GM18870 (cell line): ENCODE measurements around the gene GALNT5.
"Not testable (repeated sequence)": the region's sequence is repeated elsewhere in the genome, so short reads cannot be mapped to it uniquely, and the experiment has no call there.

ENCODE experiments used
- ATAC-seq: cut with Tn5 transposase; IDR thresholded peaks from one replicate; pipeline ENCODE4 v1.9.1; 2021; ENCODE audit warnings: moderate library complexity; ENCODE audit not compliant: unreplicated experiment

Gene GALNT5, protein sequence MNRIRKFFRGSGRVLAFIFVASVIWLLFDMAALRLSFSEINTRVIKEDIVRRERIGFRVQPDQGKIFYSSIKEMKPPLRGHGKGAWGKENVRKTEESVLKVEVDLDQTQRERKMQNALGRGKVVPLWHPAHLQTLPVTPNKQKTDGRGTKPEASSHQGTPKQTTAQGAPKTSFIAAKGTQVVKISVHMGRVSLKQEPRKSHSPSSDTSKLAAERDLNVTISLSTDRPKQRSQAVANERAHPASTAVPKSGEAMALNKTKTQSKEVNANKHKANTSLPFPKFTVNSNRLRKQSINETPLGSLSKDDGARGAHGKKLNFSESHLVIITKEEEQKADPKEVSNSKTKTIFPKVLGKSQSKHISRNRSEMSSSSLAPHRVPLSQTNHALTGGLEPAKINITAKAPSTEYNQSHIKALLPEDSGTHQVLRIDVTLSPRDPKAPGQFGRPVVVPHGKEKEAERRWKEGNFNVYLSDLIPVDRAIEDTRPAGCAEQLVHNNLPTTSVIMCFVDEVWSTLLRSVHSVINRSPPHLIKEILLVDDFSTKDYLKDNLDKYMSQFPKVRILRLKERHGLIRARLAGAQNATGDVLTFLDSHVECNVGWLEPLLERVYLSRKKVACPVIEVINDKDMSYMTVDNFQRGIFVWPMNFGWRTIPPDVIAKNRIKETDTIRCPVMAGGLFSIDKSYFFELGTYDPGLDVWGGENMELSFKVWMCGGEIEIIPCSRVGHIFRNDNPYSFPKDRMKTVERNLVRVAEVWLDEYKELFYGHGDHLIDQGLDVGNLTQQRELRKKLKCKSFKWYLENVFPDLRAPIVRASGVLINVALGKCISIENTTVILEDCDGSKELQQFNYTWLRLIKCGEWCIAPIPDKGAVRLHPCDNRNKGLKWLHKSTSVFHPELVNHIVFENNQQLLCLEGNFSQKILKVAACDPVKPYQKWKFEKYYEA

DNA sequence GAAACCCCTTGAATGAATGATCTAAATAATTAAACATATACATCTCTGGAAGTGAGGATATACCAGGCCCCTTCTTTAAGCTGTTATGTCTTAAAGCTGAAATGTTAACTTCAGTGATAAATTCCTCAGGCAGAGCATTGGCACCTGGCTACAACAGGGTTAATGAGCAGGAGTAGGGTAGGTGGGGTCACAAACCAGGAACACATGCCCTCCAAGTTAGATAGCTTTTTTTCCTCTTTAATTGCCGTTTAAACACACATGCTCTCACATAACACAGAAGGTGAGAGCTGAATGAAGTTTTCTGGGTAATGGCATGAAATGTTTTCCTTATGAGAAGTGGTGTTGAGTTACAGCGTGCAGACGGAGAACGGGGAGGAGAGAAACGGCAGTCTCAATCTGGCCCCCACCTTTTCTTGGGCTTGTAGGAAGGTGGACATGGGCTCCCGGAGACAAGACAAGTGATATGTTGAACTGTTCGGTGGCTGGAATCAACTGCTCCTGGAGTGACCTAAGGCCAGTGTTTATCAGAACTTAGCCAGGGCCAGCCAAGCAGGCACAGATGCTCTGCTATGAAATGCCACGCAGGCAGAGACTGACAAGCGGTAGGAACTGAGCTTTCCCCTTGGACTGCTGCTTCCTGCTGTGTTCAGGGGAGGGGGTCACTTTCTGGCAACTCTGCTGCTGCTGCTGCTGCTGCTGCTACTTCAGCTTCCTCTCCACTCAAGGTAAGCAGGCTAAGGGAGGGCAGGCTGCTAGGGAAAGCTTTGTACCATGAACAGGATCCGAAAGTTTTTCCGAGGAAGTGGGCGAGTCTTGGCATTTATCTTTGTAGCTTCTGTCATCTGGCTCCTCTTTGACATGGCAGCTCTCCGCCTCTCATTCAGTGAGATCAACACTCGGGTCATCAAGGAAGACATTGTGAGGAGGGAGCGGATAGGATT lies at the start of gene GALNT5:
TSS of gene GALNT5 (plus strand) at position 394 of the 941 bp plus-strand sequence. CDS start at position 772, 378 bp downstream.
- ATAC-seq, result no peak

DNA sequence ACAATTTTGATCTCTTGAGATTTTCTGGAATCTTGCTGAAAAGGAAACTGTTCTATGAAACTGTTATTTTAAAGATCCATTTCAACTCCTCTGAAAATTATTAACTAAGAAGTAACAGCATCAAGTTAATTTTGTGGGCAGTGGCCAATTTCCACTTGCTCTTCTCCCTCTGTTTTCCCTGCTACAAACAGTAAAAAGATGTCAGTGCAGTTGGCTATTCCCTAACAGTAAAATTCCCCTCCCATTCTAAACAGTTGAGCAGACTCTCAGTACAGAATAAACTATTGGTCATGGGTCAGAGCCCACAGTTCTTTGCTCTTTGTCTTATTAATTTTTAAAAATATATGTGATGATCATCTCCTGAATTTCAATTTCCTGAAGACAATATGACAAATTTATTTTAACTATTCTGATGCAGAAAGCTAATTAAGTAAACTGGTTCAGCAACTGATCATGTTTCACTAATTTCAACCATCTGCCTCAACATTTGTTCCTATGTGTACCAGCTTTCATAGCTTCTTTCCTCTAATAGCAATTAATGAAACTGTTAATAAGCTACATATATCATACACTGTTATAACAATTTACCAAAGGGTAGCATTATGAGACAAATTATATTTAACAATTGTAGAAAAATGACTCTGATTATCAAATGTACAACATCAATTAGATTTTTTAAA lies 41.1 kb upstream of the GALNT5 start:
- no peak for ATAC-seq

DNA sequence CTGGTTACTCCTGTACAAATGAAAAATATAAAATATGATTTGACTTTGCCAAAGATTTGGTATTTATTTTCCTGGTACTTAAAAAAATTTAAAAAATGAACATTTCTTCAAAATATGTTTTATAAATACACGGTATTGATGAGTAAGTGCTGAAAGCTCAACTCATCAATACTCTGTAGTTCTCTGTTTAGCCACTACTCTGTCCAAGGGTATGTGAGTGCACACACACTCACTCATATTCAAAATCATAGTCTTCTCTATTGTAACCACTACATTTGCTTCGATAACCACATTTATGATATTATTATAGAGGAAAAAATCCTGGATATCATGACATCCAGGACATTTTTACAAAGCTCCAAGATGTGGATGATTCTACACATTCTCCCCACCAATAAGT lies 40.1 kb upstream of the GALNT5 start:
- ATAC-seq, result no peak

DNA sequence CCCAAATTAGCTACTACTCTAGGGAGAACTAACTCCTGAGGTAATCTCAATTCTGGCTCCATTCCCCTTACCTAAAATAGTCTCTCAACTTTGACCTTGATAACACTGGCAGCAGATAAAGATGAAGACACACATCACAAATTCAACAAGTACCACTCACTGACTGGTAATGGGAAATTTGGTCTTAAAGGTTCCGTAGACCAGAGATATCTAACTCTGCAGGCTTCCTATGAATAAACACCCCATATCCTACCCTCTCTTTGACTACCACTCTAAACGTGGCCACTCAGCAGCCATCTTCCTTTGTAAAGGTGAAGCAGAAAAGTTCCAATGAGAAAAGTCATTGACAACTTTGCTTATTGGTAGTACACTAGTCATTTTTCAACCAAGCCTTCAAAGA lies 38.6 kb upstream of the GALNT5 start:
- no peak for ATAC-seq

DNA sequence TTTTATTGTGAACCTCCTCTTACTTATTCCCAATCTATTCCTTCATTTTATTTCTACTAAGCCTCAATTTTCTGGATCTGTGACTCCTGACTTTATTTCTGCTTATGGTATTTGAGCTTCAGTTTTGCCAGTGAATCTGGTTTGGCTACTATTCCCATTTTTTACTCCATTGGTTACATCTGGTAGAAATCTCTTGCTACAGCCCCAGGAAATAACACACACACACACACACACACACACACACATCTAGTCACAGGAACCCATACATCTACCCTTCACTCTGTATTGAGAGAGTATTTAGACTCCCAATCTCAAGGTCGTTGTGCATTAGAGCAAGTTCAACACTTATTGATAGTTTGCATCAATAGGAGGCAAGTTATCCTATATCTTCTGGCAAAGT lies 37.0 kb upstream of the GALNT5 start:
- no peak for ATAC-seq

DNA sequence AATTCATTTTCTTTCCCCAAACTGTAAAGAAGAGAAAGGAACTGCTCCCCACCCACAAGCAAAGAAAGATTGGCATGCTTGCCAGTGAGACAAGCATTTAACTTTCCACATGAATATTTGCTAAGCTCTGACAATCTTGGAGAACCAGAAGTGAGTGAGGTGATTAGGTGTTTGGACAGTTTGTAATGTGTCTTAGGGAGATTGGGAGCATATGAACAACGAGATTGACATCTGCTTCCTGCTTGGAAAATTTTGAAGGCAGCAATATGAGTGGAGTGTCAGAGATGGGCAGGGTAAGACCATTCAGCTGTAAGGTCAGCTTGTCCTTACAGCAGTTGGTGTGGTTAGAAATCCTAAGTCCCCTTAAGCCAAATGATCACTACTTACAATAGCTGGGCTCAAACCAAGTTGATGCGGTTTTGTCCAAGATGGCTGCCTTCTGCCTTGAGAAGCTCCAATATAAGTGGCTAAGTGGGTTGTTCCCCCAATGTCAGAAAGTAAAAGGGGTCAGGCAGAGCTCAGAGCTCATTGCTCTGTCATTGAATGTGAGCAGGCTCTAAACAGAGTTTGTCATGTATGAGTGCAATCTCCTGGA lies 36.0 kb upstream of the GALNT5 start:
- no peak for ATAC-seq

DNA sequence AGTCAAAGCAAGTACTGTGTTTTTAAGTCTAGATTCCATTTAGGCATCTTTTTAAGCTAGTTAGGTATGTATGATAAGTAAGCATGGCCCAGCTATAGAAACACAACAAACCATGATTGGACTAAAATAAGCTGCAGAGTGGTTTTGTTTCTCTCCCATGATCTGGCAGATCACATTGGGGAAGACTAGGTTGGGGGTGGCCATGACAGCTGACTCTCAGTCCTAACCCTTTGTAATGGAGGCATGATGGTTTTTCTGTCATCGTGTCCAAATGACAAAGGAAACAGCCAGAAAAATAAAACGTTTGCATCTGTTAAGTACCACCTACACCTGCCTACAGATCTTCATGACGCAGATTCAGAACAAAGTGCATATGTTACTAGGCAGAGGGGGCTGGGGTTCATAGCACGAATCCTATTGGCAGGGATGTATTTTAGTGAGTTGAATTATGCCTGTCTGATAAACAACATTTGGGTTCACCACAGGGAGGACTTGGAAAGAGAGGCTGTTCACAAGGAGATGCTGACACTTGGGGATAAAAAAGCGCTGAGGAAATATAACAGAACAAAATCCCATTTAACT lies 33.8 kb upstream of the GALNT5 start:
- no peak for ATAC-seq

DNA sequence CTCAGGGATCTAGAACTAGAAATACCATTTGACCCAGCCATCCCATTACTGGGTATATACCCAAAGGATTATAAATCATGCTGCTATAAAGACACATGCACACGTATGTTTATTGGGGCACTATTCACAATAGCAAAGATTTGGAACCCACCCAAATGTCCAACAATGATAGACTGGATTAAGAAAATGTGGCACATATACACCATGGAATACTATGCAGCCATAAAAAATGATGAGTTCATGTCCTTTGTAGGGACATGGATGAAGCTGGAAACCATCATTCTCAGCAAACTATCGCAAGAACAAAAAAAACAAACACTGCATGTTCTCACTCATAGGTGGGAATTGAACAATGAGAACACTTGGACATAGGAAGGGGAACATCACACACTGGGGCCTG lies 33.1 kb upstream of the GALNT5 start:
- ATAC-seq, result not testable (repeated sequence)

DNA sequence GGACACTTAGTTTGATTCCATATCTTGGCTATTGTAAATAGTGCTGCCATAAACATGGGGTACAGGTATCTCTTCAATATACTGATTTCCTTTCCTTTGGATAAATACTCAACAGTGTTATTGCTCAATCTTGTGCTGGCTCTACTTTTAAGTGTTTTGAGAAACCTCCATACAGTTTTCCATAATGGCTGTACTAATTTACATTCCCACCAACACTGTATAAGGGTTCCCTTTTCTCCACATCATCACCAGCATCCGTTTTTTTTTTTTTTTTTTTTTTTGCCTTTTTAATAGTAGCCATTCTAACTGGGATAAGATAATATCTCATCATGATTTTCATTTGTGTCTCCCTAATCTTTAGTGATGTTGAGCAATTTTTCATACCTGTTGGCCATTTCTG lies 29.9 kb upstream of the GALNT5 start:
- no peak for ATAC-seq

DNA sequence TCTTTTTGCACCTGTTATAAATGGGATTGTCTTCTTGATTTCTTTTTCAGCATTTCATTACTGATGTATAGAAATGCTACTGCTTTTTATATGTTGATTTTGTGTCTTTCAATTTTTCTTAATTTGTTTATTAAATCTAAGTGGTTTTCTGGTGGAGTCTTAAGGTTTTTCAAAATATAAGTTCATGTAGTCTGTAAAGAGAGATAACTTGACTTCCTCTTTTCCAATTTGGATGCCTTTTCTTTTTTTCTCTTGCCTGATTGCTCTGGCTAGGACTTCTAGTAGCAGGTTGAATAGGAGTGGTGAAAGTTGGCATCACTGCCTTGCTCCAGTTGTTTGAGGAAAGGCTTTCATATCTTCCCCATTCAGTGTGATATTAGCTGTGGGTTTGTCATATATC lies 28.6 kb upstream of the GALNT5 start:
- ATAC-seq, result no peak

DNA sequence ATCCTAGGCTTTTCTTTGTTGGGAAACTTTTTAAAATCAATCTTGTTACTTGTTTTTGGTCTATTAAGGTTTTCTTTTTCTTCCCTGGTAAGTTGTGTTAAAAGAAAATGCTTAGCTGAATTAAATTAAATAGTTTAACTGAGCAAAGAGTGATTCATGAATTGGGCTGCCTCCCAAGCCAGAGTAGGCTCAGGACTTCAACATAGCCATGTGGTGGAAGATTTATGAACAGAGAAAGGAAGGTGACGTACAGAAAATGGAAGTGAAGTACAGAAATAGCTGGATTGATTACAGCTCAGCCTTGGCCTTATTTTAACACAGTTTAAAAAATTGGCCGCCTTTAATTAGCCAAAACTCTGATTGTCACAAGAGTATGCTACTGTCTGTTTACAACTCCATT lies 27.9 kb upstream of the GALNT5 start:
- ATAC-seq, result no peak

DNA sequence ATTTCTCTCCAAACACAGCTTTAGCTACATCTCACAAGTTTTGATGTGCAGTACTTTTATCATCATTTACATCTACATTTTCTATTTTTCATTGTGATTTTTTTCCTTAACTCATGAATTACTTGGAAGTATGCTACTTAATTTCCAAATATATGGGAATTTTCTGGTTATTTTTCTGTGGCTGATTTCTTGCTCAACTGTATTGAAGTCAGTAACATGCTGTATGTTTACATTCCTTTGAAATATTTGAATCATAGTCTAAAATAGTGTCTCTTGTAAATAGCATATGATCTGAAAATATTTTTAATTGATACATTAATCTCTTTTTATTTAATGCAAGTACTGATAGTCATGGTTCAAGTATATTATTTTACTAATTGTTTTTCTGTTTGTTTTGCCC lies 26.0 kb upstream of the GALNT5 start:
- ATAC-seq, result no peak

DNA sequence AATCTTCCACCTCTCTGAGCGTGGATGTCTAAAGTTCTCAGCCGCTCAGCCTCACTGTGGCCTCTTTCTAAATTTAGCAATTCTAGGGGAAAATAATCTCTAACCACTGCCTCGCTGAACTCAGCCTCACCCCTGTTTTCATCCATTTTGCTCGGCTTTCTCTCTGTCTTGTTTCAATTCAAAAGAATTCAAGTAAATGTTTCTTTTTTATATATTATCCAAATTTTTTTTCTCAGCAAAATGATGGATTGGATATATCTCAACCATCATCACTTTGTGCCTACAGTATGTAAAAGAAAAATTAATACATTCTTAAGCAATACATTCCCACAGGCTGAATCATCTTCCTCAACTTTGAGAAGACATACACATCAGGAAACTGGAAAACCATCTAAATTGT lies 24.0 kb upstream of the GALNT5 start:
- ATAC-seq, result no peak

DNA sequence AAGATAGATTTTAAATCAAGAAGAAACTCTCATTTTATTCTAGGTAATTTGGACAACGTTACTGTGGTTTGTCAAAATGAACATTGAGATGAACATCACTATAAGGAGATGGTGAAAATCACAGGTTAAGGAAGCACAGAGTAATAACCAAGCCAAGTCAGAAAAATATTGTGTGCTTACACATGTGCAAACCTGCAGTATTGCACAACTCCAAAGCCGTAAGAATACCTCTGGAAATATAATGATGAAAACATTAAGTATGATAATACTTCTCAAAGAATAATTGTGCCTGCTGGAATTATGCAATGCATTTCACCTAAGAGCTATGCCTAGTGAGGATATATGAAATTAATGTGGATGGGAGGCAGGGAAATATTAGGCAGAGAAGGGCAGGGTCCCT lies 21.1 kb upstream of the GALNT5 start:
- no peak for ATAC-seq

DNA sequence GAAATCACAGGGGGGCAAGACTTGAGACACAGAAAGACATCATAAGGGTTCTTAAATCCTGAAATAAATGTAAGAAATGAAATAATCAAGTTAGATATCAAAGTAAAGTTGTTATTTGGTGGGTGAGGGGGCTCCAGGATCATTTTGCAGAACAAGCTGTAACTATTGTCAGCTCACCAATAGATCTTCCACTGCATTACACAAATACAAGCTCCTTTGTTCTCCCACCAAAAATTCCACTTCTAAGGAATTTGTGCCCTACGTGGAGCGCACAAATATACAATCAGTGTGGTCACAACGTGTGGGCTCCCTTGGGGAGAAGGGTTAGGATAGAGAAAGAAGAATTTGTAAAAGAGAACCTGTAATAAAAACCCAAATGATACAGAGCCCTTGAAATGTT lies 19.2 kb upstream of the GALNT5 start:
- ATAC-seq, result no peak

DNA sequence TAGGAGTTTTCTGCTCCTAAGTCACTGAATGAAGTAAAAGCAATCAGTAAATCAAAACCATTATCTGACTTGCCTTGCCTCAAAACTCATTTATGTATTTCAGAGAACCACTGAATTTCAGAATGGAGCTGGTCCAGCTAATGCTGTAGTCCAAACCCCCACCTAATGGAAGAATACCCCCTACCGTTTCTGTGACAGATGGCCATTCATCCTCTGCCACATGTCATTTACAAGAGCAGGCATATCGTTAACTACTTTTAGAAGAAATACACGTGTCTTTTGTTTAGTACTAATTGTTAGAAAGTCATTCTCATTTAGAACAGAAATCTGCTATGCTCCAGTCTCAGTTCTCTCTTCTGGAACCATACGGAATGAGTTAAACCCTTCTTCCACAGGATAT lies 12.8 kb upstream of the GALNT5 start:
- ATAC-seq, result no peak

DNA sequence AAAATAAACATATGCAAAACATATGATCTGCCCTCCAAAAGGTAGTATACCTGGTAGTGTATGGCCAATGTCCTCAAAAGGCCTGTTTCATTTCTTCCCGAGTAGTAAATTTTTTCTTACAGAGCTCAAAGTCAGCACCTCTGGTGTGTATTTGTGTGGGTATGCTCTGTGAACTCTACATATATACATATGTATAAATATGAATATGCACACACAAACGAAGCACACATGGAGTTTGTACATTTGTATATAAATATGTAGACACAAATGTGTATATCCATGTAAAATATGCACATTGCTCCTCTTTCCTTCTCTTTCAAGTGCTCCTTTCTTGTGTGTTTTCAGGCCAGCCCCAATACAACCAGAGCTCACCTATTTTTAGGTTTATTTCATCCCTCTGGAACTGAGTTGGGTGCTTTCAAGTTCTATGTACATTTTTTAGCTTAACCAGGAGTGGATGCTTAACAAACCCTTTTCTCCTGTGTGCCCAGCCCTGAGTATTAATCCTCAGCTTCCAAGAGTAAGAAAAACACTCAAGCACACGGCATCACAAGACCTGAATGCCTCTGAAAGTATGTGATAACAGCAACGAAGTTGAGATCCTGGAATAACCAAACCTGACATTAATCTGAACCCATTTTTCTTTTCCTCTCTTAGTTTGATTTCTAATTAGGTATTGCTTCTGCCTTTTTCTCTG lies 12.2 kb upstream of the GALNT5 start:
- ATAC-seq, result no peak

DNA sequence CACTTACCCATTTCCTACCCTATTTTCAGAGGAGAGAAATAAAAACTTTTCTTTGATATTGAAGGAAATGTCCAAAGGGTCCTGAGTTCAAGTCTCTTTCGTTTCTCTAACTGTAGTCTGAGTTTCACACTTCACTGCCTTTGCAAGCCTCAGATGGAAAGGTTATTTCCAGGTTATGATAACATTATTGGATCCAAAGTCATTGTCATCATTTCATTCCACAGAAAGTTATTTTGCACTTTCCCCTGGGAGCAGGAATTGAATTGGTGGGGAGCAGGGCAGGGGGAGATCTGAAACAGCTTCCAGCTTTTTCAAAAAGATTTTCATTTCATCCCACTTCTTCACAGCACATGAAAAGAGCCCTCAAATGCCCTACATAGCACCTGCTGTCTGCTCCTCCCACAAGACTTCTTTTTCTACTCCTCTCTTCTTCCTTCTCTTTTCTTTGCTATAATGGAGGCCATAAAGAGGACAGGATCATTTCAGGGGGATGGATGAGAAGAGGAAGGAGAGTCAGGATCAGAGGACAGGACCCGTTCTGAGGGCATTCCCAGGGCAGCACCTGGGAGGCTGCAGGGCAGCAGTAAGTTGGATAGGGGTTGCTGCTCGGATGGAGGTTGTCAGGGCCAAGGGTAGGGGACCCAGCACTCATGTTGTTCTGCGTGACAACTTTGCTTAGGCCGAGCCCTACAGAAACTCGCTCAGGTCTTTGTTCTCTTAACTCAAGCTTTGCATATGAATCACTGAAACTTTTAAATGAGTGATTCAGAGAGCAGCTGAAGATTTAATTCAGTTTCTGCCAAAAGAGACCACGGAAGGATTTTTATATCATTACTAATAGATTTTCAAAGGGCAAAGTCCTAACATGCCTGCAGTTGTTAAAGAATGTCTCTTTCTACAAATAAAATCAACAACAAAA lies 11.4 kb upstream of the GALNT5 start:
- peak; percentile 99 for ATAC-seq
